Aortic smooth muscle cell (primary cell): Measurements from ENCODE around the gene ANKRD49. TPM values are rescaled to one million over a fixed set of nuclear protein-coding genes. Genes with fewer than 3 reads are reported as not detected.

Experiments used
- total RNA-seq: library from RNA; depleted of rRNA; stranded (reverse); fragments of >200 nt; gene quantifications from 2 replicates; pipeline ENCODE4 v1.2.3, GENCODE V29; 2014

The ANKRD49 gene
- total RNA-seq = 9.5 and 10.3 TPM in 2 replicates

GRCh38 chr11:94493281-94494125 lies at the start of gene ANKRD49, which contains the start of gene MRE11:
ANKRD49 (plus strand) TSS chr11:94493984; CDS start chr11:94496694, 2,710 bp downstream.
MRE11 (minus strand) TSS chr11:94493844; CDS start chr11:94492801, 1,043 bp downstream.

GRCh38 chr11:94511932-94512781 lies 18.4 kb downstream of the ANKRD49 start, which contains the start of gene C11orf97:
C11orf97 (plus strand) TSS chr11:94512461; CDS start chr11:94512529, 68 bp downstream.

GRCh38 chr11:94543695-94544645 lies 50.2 kb downstream of the ANKRD49 start, which contains the start of gene FUT4:
FUT4 (plus strand) TSS chr11:94543921; CDS start chr11:94544134, 213 bp downstream.

Other genes with a start within 250 kb of the ANKRD49 start
- 0.50 and 0.53 TPM in 2 replicates for gene IZUMO1R, start 189.4 kb upstream of the ANKRD49 start, total RNA-seq
- gene GPR83, start 92.6 kb upstream of the ANKRD49 start, total RNA-seq = under 0.01 and 0.26 TPM in 2 replicates
- gene MRE11, start 140 bp upstream of the ANKRD49 start, total RNA-seq = 10.6 and 10.7 TPM in 2 replicates
- gene C11orf97, start 18.5 kb downstream of the ANKRD49 start, total RNA-seq = not detected in 2 replicates
- 4.8 and 5.0 TPM in 2 replicates for gene FUT4, start 49.9 kb downstream of the ANKRD49 start, total RNA-seq
- gene PIWIL4, start 73.4 kb downstream of the ANKRD49 start, total RNA-seq = 2.6 and 3.0 TPM in 2 replicates